ENCODE data around the gene MAST4. TPM values are rescaled to one million over a fixed set of nuclear protein-coding genes. Genes with fewer than 3 reads are reported as not detected.

Gene MAST4
- total RNA-seq, 2 donors from 2014 or later = 11.0 to 11.5 TPM

DNA sequence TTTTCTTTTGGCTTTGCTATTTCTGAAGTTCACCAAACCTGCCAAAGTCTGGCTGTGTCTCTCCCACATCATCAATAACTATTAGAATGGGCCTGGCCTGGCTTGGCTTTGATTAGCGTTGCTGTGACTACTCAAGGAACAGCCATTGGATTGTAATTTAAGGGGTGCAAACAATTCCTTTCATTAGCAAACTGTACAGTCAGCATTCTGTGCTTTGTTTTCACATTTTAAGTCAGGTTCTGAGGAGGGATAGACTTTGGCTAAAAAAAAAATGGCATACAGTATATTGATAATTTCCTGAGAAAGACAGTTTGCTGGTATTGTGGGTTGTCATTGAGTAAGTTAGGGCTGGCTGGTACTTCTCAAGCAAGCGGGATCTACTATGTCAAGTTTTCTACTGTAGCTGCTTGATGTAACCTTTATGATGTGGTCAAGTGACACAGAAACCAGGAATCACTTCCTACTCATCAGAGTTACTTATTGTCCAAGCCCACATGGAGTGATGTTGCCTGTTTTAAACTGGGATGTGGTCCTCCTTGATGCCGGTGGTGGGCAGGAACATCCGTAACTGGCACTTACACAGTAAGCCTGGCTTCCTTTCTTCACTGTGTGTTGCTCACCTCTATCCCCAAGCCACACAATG, 439.0 kb downstream of the MAST4 start:
- no peak overlapping the region for H3K9ac ChIP-seq (ENCODE audit: extremely low read depth, low read length, poor library complexity, severe bottlenecking)
- Mint-ChIP-seq H3K9me3 (no peaks in the 10 kb centered on the region), H3K4me1 (peaks cover 41% of the 10 kb centered on the region), H3K36me3 (ENCODE audit: low read depth) (no peaks in the 10 kb centered on the region), H3K27me3 (ENCODE audit: insufficient read depth) (no peaks in the 10 kb centered on the region), H3K27ac (no peak overlapping the region), H3K4me3 (no peak overlapping the region)
- H3K9me3 ChIP-seq (ENCODE audit: control insufficient read depth, low read length) = no peaks in the 10 kb centered on the region
- no peaks in the 10 kb centered on the region for H3K36me3 ChIP-seq (ENCODE audit: control insufficient read depth, insufficient read depth, low read length)
- DNase-seq = no peak
- H3K4me3 ChIP-seq (ENCODE audit: low read length) = no peak overlapping the region
- TF ChIP-seq, protein P1, sequence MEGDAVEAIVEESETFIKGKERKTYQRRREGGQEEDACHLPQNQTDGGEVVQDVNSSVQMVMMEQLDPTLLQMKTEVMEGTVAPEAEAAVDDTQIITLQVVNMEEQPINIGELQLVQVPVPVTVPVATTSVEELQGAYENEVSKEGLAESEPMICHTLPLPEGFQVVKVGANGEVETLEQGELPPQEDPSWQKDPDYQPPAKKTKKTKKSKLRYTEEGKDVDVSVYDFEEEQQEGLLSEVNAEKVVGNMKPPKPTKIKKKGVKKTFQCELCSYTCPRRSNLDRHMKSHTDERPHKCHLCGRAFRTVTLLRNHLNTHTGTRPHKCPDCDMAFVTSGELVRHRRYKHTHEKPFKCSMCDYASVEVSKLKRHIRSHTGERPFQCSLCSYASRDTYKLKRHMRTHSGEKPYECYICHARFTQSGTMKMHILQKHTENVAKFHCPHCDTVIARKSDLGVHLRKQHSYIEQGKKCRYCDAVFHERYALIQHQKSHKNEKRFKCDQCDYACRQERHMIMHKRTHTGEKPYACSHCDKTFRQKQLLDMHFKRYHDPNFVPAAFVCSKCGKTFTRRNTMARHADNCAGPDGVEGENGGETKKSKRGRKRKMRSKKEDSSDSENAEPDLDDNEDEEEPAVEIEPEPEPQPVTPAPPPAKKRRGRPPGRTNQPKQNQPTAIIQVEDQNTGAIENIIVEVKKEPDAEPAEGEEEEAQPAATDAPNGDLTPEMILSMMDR (conservative IDR thresholded peaks at IDR 0.05) = no peak
- no peak overlapping the region for H3K27ac ChIP-seq (ENCODE audit: low read depth, low read length)
- no peaks in the 10 kb centered on the region for H3K27me3 ChIP-seq (ENCODE audit: control insufficient read depth, insufficient read depth, low read length, poor library complexity, severe bottlenecking)
- WGBS, 2 experiments (ENCODE audit: insufficient coverage in 1 of 2, insufficient read length in 1 of 2) = 92 to 100% methylated on average over 1 to 4 of the region's 4 CpGs
- peaks cover 5% of the 10 kb centered on the region for H3K4me1 ChIP-seq (ENCODE audit: control insufficient read depth, insufficient read depth, low read length)

DNA sequence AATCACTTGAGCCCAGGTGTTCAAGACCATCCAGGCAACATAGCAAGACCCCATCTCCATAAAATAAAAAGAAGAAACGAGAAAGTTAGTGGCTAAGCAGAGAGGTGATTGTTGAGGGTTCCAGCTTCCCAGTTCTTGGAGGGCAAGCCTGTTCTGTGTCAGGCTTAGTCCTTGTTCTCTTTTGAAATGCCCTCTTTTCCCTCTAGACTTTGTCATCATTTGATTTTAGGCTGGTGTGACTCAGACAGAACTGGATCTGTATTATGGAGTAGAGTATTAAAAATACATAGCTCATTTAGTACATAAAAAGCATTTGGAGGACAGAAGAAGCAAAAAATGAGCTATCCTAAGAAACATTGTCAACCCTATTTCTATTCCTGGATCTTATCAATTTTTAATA, 441.0 kb downstream of the MAST4 start:
- Histone ChIP-seq H3K4me3 (ENCODE audit: low read length) (no peak overlapping the region), H3K27ac (ENCODE audit: low read depth, low read length) (no peak overlapping the region), H3K4me1 (ENCODE audit: control insufficient read depth, insufficient read depth, low read length) (no peaks in the 10 kb centered on the region), H3K36me3 (ENCODE audit: control insufficient read depth, insufficient read depth, low read length) (no peaks in the 10 kb centered on the region), H3K9ac (ENCODE audit: extremely low read depth, low read length, poor library complexity, severe bottlenecking) (no peak overlapping the region), H3K27me3 (ENCODE audit: control insufficient read depth, insufficient read depth, low read length, poor library complexity, severe bottlenecking) (no peaks in the 10 kb centered on the region), H3K9me3 (ENCODE audit: control insufficient read depth, low read length) (no peaks in the 10 kb centered on the region)
- Mint-ChIP-seq H3K27me3 (ENCODE audit: insufficient read depth) (no peaks in the 10 kb centered on the region), H3K27ac (no peak overlapping the region), H3K4me3 (no peak overlapping the region), H3K4me1 (peaks cover 29% of the 10 kb centered on the region), H3K9me3 (no peaks in the 10 kb centered on the region), H3K36me3 (ENCODE audit: low read depth) (no peaks in the 10 kb centered on the region)
- 100% methylated on average over 1 of the region's 1 CpG; no CpG with 5 or more reads in 1 of the 2 experiments for WGBS, 2 experiments (ENCODE audit: insufficient coverage in 1 of 2, insufficient read length in 1 of 2)
- TF ChIP-seq, protein P1 (conservative IDR thresholded peaks at IDR 0.05) = no peak
- no peak for DNase-seq

DNA sequence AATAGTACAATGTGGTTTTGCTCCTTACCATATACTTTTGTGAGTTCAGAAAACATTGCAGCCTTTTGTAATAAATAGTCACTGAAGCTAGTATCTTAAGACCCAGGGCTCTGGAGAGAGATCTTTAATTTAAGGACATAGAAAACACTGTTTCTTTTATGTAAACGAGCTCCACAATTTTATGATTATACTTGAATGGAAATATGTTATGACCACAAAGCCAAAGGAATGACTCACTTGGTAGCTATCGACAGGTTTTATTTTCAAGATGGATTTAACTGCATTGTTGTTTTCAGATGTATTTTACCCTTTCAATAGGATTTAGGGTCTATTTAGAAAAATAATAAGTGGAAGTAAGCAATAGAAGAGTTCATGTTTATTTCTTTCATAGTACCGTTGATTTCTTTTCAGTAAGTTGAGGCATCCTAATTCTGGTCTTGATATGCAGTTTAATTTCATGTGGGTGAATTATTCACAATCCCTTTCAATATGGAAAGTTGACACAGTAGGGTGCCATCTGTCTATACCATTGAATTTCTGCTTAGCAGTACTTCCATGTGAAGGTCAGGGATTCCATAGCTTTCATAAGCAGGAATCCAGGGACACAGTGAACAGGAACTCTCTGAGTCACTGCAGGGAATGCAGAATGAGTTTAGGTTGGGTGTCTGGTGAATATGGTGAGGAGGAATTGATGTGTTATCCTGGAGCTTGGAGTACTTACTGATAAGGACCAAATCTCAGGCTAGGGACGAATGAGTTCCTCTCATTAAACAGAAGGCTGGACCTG, 442.8 kb downstream of the MAST4 start:
- H3K4me1 Mint-ChIP-seq = peaks cover 14% of the 10 kb centered on the region
- no peaks in the 10 kb centered on the region for H3K27me3 ChIP-seq (ENCODE audit: control insufficient read depth, insufficient read depth, low read length, poor library complexity, severe bottlenecking)
- H3K27me3 Mint-ChIP-seq (ENCODE audit: insufficient read depth) = no peaks in the 10 kb centered on the region
- DNase-seq = no peak
- no peaks in the 10 kb centered on the region for H3K36me3 ChIP-seq (ENCODE audit: control insufficient read depth, insufficient read depth, low read length)
- H3K27ac ChIP-seq (ENCODE audit: low read depth, low read length) = peak overlapping the region; percentile 62
- TF ChIP-seq, protein P1 (conservative IDR thresholded peaks at IDR 0.05) = no peak
- no peak overlapping the region for H3K4me3 Mint-ChIP-seq
- H3K9ac ChIP-seq (ENCODE audit: extremely low read depth, low read length, poor library complexity, severe bottlenecking) = no peak overlapping the region
- no peaks in the 10 kb centered on the region for H3K9me3 ChIP-seq (ENCODE audit: control insufficient read depth, low read length)
- H3K9me3 Mint-ChIP-seq = no peaks in the 10 kb centered on the region
- no peaks in the 10 kb centered on the region for H3K36me3 Mint-ChIP-seq (ENCODE audit: low read depth)
- no peak overlapping the region for H3K4me3 ChIP-seq (ENCODE audit: low read length)
- no peaks in the 10 kb centered on the region for H3K4me1 ChIP-seq (ENCODE audit: control insufficient read depth, insufficient read depth, low read length)
- 86 to 88% methylated on average over 3 to 4 of the region's 4 CpGs for WGBS, 2 experiments (ENCODE audit: insufficient coverage in 1 of 2, insufficient read length in 1 of 2)
- H3K27ac Mint-ChIP-seq = no peak overlapping the region

Data from endodermal cell (in vitro differentiated cells).